WTC11 (cell line): ENCODE data around the gene RAB43. TPM values are rescaled to one million over a fixed set of nuclear protein-coding genes. Genes with fewer than 3 reads are reported as not detected.
"Not testable (repeated sequence)": the region's sequence is repeated elsewhere in the genome, so short reads cannot be mapped to it uniquely, and the experiment has no call there.

Source experiments
- ATAC-seq: fragments of 200-7000 bp; cut with Tn5 transposase; 2 replicates; pipeline ENCODE4 v1.10.0; 2021; ENCODE audit warnings: mild to moderate bottlenecking, moderate library complexity
- CTCF ChIA-PET: fragments of 300-600 bp; sonication (Branson Sonifier 250); formaldehyde crosslinking; loops from one replicate; lab custom pipeline; 2021; ENCODE audit warnings: antibody characterized with exemption; lab: Charles Lee
- POLR2A ChIA-PET: fragments of 350-600 bp; sonication (Branson Sonifier 250); formaldehyde crosslinking; loops from one replicate; lab custom pipeline; 2021; ENCODE audit warnings: antibody characterized with exemption; lab: Charles Lee
- DNase-seq: peaks from one replicate; pipeline ENCODE4 v3.0.0; 2021; ENCODE audit warnings: low spot score
- H3K27ac Mint-ChIP-seq: 2 replicates; pipeline ENCODE4 v1.8.0; 2021; ENCODE audit warnings: mixed read lengths
- H3K27me3 Mint-ChIP-seq: 2 replicates; pipeline ENCODE4 v1.8.0; 2021; ENCODE audit warnings: low read depth, mild to moderate bottlenecking, moderate library complexity, mixed read lengths
- H3K36me3 Mint-ChIP-seq: 2 replicates; pipeline ENCODE4 v1.8.0; 2021; ENCODE audit warnings: mixed read lengths
- H3K4me1 Mint-ChIP-seq: 2 replicates; pipeline ENCODE4 v1.8.0; 2022; ENCODE audit warnings: mixed read lengths
- H3K4me3 Mint-ChIP-seq: 2 replicates; pipeline ENCODE4 v1.8.0; 2021; ENCODE audit warnings: mild to moderate bottlenecking, moderate library complexity, mixed read lengths
- H3K9me3 Mint-ChIP-seq: 2 replicates; pipeline ENCODE4 v1.8.0; 2021; ENCODE audit warnings: mixed read lengths
- ARID4B ChIP-seq: sonication (generic); formaldehyde crosslinking; IDR thresholded peaks from 2 replicates; pipeline ENCODE4 v1.8.0; 2023; ENCODE audit warnings: missing genetic modification reagents, mild to moderate bottlenecking, borderline replicate concordance
- CBFB ChIP-seq: sonication (generic); formaldehyde crosslinking; IDR thresholded peaks from 2 replicates; pipeline ENCODE4 v1.8.1; 2022; ENCODE audit warnings: mild to moderate bottlenecking, low read depth, missing genetic modification reagents
- CDX4 ChIP-seq: fragments of 250-450 bp; sonication (Bioruptor Pico); IDR thresholded peaks from 2 replicates; pipeline ENCODE4 v1.9.0; 2021; ENCODE audit warnings: moderate library complexity, mild to moderate bottlenecking, inconsistent platforms, borderline replicate concordance
- CREB1 ChIP-seq: sonication (generic); formaldehyde crosslinking; IDR thresholded peaks from 2 replicates; pipeline ENCODE4 v1.8.0; 2023; ENCODE audit warnings: mild to moderate bottlenecking, missing genetic modification reagents
- CTCF ChIP-seq: fragments of 200-600 bp; IDR thresholded peaks from 2 replicates; pipeline ENCODE4 v1.8.0; 2022; ENCODE audit warnings: antibody characterized with exemption
- FOXP4 ChIP-seq: sonication (generic); formaldehyde crosslinking; IDR thresholded peaks from 2 replicates; pipeline ENCODE4 v1.8.0; 2022; ENCODE audit warnings: mild to moderate bottlenecking, missing genetic modification reagents
- GABPB1 ChIP-seq: sonication (generic); formaldehyde crosslinking; IDR thresholded peaks from 2 replicates; pipeline ENCODE4 v1.8.1; 2023; ENCODE audit warnings: mild to moderate bottlenecking, missing genetic modification reagents
- HMGA2 ChIP-seq: fragments of 250-450 bp; sonication (Bioruptor Pico); IDR thresholded peaks from 2 replicates; pipeline ENCODE4 v1.4.0; 2021; ENCODE audit warnings: mild to moderate bottlenecking, moderate library complexity
- KAT7 ChIP-seq: sonication (generic); formaldehyde crosslinking; IDR thresholded peaks from 2 replicates; pipeline ENCODE4 v1.8.1; 2023; ENCODE audit warnings: missing genetic modification reagents, mild to moderate bottlenecking, borderline replicate concordance
- MAX ChIP-seq: sonication (generic); formaldehyde crosslinking; IDR thresholded peaks from 2 replicates; pipeline ENCODE4 v1.8.0; 2022; ENCODE audit warnings: mild to moderate bottlenecking, missing genetic modification reagents
- NFE2L1 ChIP-seq: sonication (generic); formaldehyde crosslinking; IDR thresholded peaks from 2 replicates; pipeline ENCODE4 v1.8.1; 2023; ENCODE audit warnings: missing genetic modification reagents
- NR2C2 ChIP-seq: sonication (generic); formaldehyde crosslinking; IDR thresholded peaks from 2 replicates; pipeline ENCODE4 v1.8.0; 2022; ENCODE audit warnings: mild to moderate bottlenecking, missing genetic modification reagents
- NR3C1 ChIP-seq: sonication (generic); formaldehyde crosslinking; conservative IDR thresholded peaks from 2 replicates; pipeline ENCODE4 v1.8.1; 2023; ENCODE audit warnings: low read depth, mild to moderate bottlenecking, missing genetic modification reagents
- SMAD4 ChIP-seq: sonication (generic); formaldehyde crosslinking; IDR thresholded peaks from 2 replicates; pipeline ENCODE4 v1.8.0; 2022; ENCODE audit warnings: mild to moderate bottlenecking, missing genetic modification reagents
- TCF7 ChIP-seq: sonication (generic); formaldehyde crosslinking; IDR thresholded peaks from 2 replicates; pipeline ENCODE4 v1.8.0; 2022; ENCODE audit warnings: mild to moderate bottlenecking, low read depth, missing genetic modification reagents, moderate library complexity
- ZNF121 ChIP-seq: sonication (generic); formaldehyde crosslinking; IDR thresholded peaks from 2 replicates; pipeline ENCODE4 v1.8.0; 2023; ENCODE audit warnings: missing genetic modification reagents
- ZNF416 ChIP-seq: fragments of 250-450 bp; sonication (Bioruptor Pico); IDR thresholded peaks from 2 replicates; pipeline ENCODE4 v1.9.0; 2021; ENCODE audit warnings: mild to moderate bottlenecking, inconsistent platforms
- ZNF423 ChIP-seq: fragments of 250-450 bp; sonication (Bioruptor Pico); IDR thresholded peaks from 2 replicates; pipeline ENCODE4 v2.1.2; 2022; ENCODE audit warnings: mild to moderate bottlenecking, moderate library complexity
- total RNA-seq: library from RNA; stranded (reverse); gene quantifications from 3 replicates; pipeline ENCODE4 v1.2.3, GENCODE V29; 2021

The RAB43 gene
- total RNA-seq, 1 experiment from 2014 or later: 34.5 TPM

- no peak for DNase-seq
- ATAC-seq: peak; percentile 36
- H3K4me3 Mint-ChIP-seq: no peak overlapping the region
These were observed 7.1 kb downstream of the RAB43 start for GRCh38 chr3:129114455-129114854.

GRCh38 chr3:129112308-129113052 lies 9.1 kb downstream of the RAB43 start:
- ChIA-PET POLR2A (interaction anchor here (0.7 to 1.3 kb wide), 3 partner anchors 9 to 1046 kb away, joined by 3 to 6 read pairs (median 3); no protein-coding TSS in a partner anchor), CTCF (interaction anchor here (0.7 kb wide), 1 partner anchor 21 kb away, joined by 3 read pairs; no protein-coding TSS in a partner anchor)
- Mint-ChIP-seq H3K27ac (no peak overlapping the region; the same call in 1 of the 2 replicates), H3K36me3 (peaks cover 11% of the 10 kb centered on the region), H3K9me3 (no peaks in the 10 kb centered on the region), H3K27me3 (no peaks in the 10 kb centered on the region), H3K4me3 (no peak overlapping the region), H3K4me1 (peaks cover 31% of the 10 kb centered on the region)
- DNase-seq (no peak), ATAC-seq (no peak)
- TF ChIP-seq GABPB1 (CRISPR knock-in tag) (peak; percentile 82), CDX4 (no peak)

More at GRCh38 chr3:129114455-129114854, 7.1 kb downstream of the RAB43 start:
- ChIA-PET POLR2A (no interaction called here), CTCF (interaction anchor here (1.1 to 1.6 kb wide), 3 partner anchors 61 to 131 kb away, joined by 3 to 6 read pairs (median 3); no protein-coding TSS in a partner anchor)
- Mint-ChIP-seq H3K36me3 (peaks cover 7% of the 10 kb centered on the region), H3K4me1 (peaks cover 51% of the 10 kb centered on the region), H3K27me3 (no peaks in the 10 kb centered on the region), H3K9me3 (no peaks in the 10 kb centered on the region), H3K27ac (peak overlapping the region; percentile 95)
- TF ChIP-seq ZNF423 (CRISPR knock-in tag) (peak; percentile 29; the same call in 1 of the 2 replicates), MAX (CRISPR knock-in tag) (no peak)

GRCh38 chr3:129111076-129111780 lies 10.4 kb downstream of the RAB43 start:
- not testable (repeated sequence) for DNase-seq, H3K27ac Mint-ChIP-seq, H3K27me3 Mint-ChIP-seq, ATAC-seq, H3K4me3 Mint-ChIP-seq, H3K9me3 Mint-ChIP-seq
- H3K36me3 Mint-ChIP-seq: peaks cover 11% of the 10 kb centered on the region
- POLR2A ChIA-PET: interaction anchor here (0.6 to 0.7 kb wide), 2 partner anchors 11 to 1045 kb away, joined by 3 read pairs; partner anchors contain the start of gene RAB43
- CTCF ChIA-PET: interaction anchor here (0.7 kb wide), 1 partner anchor 20 kb away, joined by 3 read pairs; no protein-coding TSS in a partner anchor
- peaks cover 20% of the 10 kb centered on the region for H3K4me1 Mint-ChIP-seq

GRCh38 chr3:129107793-129108192 lies 13.8 kb downstream of the RAB43 start:
- DNase-seq: no peak
- H3K9me3 Mint-ChIP-seq: no peaks in the 10 kb centered on the region
- CTCF ChIA-PET: interaction anchor here (2.3 kb wide), 1 partner anchor 137 kb away, joined by 13 read pairs; no protein-coding TSS in a partner anchor
- TF ChIP-seq ARID4B (CRISPR knock-in tag) (no peak), TCF7 (no peak), FOXP4 (CRISPR knock-in tag) (no peak), HMGA2 (CRISPR knock-in tag) (no peak), ZNF416 (no peak), CREB1 (CRISPR knock-in tag) (no peak), CBFB (no peak), ZNF121 (no peak), SMAD4 (CRISPR knock-in tag) (no peak), NFE2L1 (CRISPR knock-in tag) (no peak), CTCF (no peak), NR2C2 (CRISPR knock-in tag) (no peak), NR3C1 (CRISPR knock-in tag) (no peak), KAT7 (CRISPR knock-in tag) (no peak)

More at GRCh38 chr3:129107793-129108192, 13.8 kb downstream of the RAB43 start:
- Mint-ChIP-seq H3K4me3 (no peak overlapping the region), H3K27ac (peak overlapping the region; percentile 60; the same call in 1 of the 2 replicates), H3K36me3 (peaks cover 11% of the 10 kb centered on the region), H3K27me3 (no peaks in the 10 kb centered on the region), H3K4me1 (no peaks in the 10 kb centered on the region; the same call in 1 of the 2 replicates)
- POLR2A ChIA-PET: no interaction called here
- no peak for ATAC-seq
